ENCODE data around the gene PRKAG2.

- no peak for TF ChIP-seq CTCF (IDR thresholded peaks at IDR 0.05; ENCODE audit: low read length)
- TF ChIP-seq EZH2 (IDR thresholded peaks at IDR 0.05; ENCODE audit: borderline replicate concordance, low read length) = no peak
These were observed 17.6 kb downstream of the PRKAG2 start for GRCh38 chr7:151859111-151859947.

Data from OCI-LY1 (cell line).